Omental fat pad (tissue), 4 donors: Measurements from ENCODE around the gene ARHGAP26. TPM values are rescaled to one million over a fixed set of nuclear protein-coding genes. Genes with fewer than 3 reads are reported as not detected.
"Not testable (repeated sequence)": the region's sequence is repeated elsewhere in the genome, so short reads cannot be mapped to it uniquely, and the experiment has no call there.

Source experiments
- ATAC-seq: fragments of 150-250 bp; one replicate; pipeline ENCODE4 v1.9.1; 2016; ENCODE audit warnings: mild to moderate bottlenecking, moderate library complexity; ENCODE audit not compliant: low FRiP score
- DNase-seq: peaks from one replicate; pipeline ENCODE4 v3.0.0-alpha.2; 2019; ENCODE audit warnings: low spot score
- CTCF ChIP-seq, 3 donors: fragments of 450-650 bp; IDR thresholded peaks; one replicate each; pipeline ENCODE4 v1.5.1; 2016 to 2017; ENCODE audit warnings: antibody characterized with exemption in 3 of 3, mild to moderate bottlenecking in 3 of 3, moderate library complexity in 2 of 3
- total RNA-seq, 4 donors: library from RNA; depleted of rRNA; stranded (reverse); fragments of >200 nt; gene quantifications; one replicate each; pipeline ENCODE4 v1.1.0, GENCODE V29; 2016

The ARHGAP26 gene
- total RNA-seq, 4 donors from 2014 or later, result 40.4 to 134 (median 63.6) TPM

DNA sequence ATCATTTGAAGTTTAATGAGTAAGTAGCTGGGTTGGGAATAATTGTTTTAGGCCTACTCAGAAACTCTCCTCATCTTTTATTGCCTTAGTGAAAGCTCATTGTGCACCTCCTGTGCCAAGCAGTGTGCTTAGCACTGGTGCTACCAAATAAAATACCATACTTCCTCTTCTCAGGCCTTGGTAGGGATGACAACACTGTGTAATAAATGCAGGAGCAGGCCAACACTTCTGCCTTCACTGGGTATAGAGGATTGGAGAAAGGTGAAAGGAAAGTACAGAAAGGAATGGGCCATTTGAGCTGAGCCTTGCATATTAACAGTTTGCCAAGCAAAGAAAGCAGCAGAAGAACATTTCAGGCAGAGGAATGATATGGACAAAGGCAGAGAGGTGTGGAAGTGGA, 347.6 kb downstream of the ARHGAP26 start:
- DNase-seq (no peak), ATAC-seq (no peak)
- no peak for TF ChIP-seq CTCF (IDR thresholded peaks at IDR 0.05)

- DNase-seq, result no peak
- no peak for TF ChIP-seq CTCF (IDR thresholded peaks at IDR 0.05)
- no peak for ATAC-seq
Measured at GRCh38 chr5:143118222-143118621, 348.0 kb downstream of the ARHGAP26 start.

GRCh38 chr5:143118818-143119217, 348.6 kb downstream of the ARHGAP26 start:
- not testable (repeated sequence) for ATAC-seq, DNase-seq

DNA sequence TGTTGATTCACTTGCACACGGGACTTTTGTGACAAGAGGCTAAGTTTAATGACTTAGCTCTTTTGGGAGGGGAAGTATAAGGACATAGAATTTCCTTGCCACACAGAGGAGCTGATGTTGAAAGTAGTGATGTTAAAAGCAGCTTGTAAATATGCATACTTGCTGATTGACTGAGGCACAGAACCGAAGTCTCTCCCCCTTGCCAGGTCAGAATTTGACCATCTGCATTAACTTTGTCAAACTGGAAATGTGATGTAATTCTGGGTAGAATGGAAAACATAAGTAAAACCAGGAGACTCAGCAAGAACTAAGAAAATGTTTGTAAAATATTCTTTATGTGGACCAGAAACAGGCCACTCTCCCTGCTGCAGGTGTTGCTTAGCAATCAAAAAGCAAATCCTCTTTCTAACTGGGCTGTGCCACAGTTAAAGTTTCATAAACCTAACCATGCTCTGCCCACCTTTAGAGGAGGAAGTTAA, 349.2 kb downstream of the ARHGAP26 start:
- no peak for ATAC-seq
- DNase-seq, result no peak
- no peak for TF ChIP-seq CTCF (IDR thresholded peaks at IDR 0.05)

DNA sequence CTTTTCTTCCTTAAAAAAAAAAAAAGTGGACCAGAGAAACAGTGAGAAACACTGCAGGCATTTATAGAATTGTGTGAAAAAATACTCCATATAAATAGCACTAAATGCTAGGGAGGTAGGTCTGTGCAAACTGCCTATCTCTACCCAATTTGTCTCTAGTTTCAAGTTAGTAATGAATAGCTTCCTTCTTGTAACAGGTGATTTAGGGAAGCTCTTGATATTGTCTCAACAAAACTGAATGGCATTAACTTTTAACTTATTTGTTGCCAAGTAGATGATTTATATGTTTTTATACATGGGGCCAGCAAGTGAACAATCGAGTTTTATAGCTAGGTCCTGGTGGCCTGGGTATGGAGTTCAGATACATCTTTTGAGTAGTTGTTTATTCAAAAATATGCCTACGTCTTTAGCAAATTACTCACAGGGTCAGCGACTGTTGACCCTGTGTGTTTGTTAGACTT, 349.7 kb downstream of the ARHGAP26 start:
- ATAC-seq, result no peak
- no peak for TF ChIP-seq CTCF (IDR thresholded peaks at IDR 0.05)

DNA sequence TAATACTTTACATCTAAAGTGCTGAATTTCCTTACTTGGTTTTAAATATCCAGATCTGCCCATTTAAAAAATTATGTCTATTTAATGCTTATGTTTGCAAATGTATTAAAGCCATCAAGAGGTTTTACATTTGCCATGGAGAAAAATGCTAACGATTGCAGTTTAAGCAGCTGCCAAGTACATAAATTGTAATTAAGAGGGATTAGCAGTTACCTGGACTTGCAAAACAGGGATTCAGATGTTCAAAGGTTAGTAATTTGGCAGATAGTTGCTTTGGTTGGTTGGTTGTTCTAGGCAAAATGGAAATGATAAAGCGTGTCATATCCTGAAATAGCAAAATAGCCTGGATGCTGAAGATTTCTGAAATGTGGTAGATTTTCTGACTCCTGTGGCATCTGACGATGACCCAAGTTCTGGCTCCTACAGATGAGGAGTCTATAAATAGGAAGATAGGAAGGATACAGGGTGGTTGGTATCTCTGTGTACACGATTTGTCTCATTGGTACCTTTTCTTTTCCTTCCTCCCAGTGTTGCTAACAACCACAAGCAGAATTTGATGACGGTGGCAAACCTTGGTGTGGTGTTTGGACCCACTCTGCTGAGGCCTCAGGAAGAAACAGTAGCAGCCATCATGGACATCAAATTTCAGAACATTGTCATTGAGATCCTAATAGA, 350.4 kb downstream of the ARHGAP26 start:
- DNase-seq (no peak), ATAC-seq (no peak)

More for the DNA sequence above, 349.7 kb downstream of the ARHGAP26 start:
- no peak for DNase-seq

GRCh38 chr5:143121135-143121475, 350.9 kb downstream of the ARHGAP26 start:
- no peak for DNase-seq
- no peak for TF ChIP-seq CTCF (IDR thresholded peaks at IDR 0.05)
- ATAC-seq, result no peak

More for the DNA sequence above, 350.4 kb downstream of the ARHGAP26 start:
- no peak for TF ChIP-seq CTCF (IDR thresholded peaks at IDR 0.05)
